ENCODE measurements around the gene HOXB9.

- TF ChIP-seq CTCF (IDR thresholded peaks at IDR 0.05; ENCODE audit: low read depth, low read length) (no peak), POLR2A (IDR thresholded peaks at IDR 0.05; ENCODE audit: extremely low read depth, insufficient read length) (no peak)
These were observed 33.6 kb downstream of the HOXB9 start for GRCh38 chr17:48592577-48592976.

Measured in NB4 (cell line).